HG03025 (cell line): ENCODE results near the gene TTI1.

ENCODE experiments used
- ATAC-seq: cut with Tn5 transposase; IDR thresholded peaks from one replicate; pipeline ENCODE4 v1.9.1; 2021; ENCODE audit warnings: mild to moderate bottlenecking, moderate library complexity; ENCODE audit not compliant: unreplicated experiment, low FRiP score

The TTI1 gene

DNA sequence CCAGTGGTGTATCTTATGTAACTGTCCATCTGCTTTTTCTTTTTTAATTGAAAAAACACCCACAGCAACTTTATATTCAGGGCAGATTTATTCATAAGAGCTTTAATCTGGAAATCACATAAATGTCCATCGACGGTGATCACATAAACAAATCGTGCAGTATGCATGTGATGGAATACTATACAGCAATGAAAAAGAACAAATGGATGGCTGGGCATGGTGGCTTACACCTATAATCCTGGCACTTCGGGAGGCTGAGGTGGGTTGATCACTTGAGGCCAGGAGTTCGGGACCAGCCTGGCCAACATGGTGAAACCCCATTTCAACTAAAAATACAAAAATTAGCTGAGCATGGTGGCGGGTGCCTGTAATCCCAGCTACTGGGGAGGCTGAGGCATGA, 91.3 kb downstream of the TTI1 start:
- ATAC-seq = no peak

- ATAC-seq = no peak
Observed at GRCh38 chr20:37941332-37941731, 91.9 kb downstream of the TTI1 start.

GRCh38 chr20:37940858-37941257, 92.4 kb downstream of the TTI1 start:
- ATAC-seq = no peak

DNA sequence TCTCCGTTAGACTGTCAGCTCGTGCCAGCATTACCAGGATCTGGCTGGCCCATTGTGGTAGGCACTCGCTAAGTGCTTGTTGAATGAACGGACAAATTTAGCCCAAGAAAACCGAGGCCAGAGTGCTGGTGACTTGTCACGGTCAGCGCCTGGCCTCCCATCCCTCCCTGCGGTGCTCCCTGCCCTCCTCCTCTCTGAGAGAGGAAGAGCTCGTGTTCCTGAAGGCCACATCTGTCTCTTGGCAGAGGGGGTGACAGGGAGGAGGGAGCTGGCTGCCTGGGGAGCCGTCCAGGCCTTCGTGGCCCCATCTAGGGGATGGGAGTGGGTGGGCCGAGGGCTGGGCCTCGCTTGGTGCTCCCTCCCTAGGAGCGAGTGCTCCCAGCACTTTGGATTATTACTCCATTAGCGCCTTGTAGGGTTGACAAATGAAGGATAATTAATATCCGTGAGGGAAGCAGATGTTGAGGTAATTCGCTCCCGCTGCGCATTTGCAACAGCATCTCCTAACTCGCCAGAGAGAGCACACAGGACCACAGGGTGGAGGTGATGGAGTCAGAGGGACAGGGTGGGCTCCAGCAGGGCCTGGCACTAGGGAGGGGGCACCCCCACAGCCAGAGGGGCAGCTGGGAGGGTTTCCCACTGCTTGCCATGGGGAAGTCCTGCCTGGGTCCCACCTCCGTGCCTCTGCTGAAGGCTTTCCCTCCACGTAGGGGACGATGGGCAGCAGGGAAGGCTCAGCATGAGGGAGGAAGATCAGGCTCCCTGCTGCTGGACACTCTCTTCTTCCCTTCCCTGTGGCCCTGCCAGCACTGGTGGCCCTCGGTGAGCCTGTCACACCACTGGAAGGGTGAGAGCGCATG, 93.3 kb downstream of the TTI1 start:
- ATAC-seq = no peak

DNA sequence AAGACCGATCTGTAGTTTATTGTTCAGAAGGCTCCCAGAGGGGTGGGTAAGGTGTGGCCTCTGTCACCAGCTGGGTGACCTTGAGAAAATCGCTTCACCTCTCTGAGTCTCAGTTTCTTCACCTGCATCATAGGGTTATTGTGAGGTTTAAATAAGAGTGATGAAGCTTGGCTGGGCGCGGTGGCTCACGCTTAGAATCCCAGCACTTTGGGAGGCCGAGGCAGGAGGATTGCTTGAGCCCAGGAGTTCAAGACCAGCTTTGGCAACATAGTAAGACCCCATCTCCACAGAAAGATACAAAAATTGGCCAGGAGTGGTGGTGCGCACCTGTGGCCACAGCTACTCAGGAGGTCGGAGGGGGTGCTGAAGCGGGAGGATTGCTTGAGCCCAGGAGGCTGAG, 94.3 kb downstream of the TTI1 start:
- ATAC-seq = no peak

- no peak for ATAC-seq
Observed at GRCh38 chr20:37938181-37938750, 95.0 kb downstream of the TTI1 start.

DNA sequence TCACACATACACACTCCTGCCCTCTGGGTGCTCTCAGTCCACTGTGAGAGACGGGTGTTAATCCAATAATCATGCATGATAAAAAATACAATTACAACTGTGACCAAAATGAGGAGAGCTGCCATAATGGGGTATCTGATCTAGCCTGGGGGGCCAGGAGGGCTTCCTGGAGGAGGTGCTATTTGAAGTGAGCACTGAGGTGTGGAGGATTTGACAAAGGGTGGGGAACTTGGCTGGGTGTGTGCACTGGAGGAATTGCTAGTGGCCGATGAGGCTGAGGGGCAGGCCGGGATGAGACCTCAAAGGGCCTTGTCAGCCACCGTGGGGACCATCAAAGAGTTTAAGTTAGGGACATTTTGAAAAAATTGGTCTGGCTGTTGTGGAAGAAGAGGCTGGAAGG, 95.6 kb downstream of the TTI1 start:
- no peak for ATAC-seq

DNA sequence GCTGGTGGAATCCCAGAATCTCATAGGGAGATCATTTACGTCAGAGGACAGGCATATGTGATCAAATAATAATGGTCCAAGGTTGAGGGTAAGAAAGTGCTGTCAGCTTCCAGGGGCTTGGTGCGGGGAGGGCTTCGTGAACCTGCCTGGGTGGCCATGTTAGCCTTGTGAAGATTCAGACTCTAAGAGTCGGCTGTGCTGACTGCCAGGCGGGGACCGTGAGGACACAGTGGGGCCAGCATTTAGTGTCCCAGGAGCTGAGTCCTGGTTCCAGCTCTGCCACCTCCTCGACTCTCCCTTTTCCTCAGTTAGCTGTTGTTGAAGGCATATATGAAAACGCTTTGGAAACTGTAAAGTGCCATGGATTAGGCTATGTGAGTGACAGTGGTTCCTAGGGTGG, 96.8 kb downstream of the TTI1 start:
- no peak for ATAC-seq

- no peak for ATAC-seq
Observed at GRCh38 chr20:37936041-37936440, 97.2 kb downstream of the TTI1 start.

DNA sequence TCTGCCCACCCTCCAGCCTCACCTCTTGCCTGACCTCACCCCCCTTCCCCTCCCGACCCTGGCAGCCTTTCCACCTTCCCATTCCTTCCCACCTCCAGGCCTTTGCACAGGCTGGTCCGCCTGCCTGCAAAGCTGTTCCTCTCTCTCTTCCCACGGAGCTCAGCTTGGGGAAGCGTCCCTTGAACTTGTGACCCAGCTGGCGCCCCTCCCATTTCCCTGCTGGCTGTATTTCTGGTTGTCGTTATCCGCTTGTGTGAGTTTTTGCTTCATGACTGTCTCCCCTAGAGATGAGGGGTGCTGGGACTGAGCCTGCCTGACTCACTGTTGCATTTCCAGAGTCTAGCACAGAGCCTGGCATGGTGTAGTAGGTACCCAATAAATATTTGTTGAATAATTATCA, 97.8 kb downstream of the TTI1 start:
- no peak for ATAC-seq

DNA sequence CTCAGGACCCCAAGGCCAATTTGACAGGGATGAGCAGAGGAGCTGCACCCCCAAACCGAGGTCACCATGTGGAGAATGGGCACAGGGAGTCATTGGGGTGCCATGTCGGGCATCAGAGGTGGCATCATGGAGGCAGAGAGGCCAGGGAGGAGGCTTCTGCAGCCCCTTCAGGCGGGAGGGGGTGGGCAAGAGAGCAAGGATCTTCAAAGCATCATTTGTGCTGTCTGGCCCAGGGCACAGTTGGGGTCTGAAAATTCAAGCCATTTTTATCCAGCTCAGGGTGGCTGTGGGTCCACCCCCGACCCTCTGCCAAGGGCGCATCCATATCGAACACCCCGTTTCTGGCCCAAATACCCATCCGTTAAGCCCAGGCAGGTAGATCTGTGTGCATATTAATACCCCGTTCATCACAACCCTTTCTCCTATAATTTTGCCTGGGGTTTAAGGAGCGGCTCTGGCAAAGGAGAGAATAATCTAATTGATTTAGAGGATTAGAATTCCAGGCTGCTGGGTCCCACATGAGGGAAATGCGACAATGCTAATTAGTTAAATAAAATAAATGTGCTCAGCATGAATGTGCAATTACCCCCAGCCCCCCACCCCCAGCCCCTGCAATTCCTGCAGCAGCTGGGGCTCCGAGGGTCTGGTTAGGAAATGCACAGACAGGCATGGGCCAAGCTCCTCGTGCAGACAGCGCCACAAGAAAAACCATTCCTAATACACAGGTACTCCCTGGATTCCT, 98.5 kb downstream of the TTI1 start:
- ATAC-seq = no peak

DNA sequence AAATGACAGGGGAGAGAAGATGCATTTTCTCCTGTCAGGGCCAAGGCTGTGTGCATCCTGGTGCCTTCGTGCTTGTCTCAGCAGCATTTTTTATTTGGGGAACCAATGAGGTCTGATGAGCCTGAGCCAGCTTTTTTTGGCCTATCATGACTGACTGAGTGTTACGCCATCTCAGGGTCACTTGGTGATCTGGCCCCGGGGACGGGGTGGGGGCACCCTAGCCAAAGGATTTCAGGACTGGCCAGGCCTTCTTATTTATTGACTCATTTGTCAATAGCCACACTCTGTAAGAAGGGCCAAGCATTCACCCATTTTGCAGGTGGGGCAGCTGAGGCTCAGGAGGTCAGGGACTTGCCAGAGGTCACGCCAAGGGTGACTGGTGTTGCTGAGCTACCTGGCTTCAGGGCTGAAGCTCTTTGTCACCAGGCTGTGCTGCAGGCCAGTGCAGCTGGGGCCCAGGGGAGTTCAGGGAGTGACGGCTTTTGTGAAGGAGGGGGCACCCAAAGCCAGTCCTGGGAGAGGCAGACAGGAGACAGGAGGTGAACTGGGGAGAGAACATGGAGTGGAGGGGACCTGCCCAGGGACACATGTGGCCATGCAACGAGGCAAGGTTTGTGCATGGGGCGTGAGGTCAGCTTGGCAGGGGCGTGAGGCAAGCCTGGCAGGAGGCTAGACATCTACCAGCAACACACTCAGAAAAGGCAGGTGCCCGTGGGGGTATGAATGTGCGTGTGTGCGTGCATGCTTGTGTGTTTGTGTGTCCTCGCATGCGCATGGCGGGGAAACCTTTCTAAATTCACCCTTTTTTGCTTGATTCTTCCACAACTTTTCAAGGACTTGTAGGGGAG, 99.2 kb downstream of the TTI1 start:
- ATAC-seq = no peak
